Naive thymus-derived CD4-positive, alpha-beta T cell (primary cell): ENCODE results near the gene FRS2. TPM values are rescaled to one million over a fixed set of nuclear protein-coding genes. Genes with fewer than 3 reads are reported as not detected.

Experiments
- ATAC-seq: fragments of 150-1000 bp; cut with Tn5 transposase; 2 replicates; pipeline ENCODE4 v1.10.0; 2021; ENCODE audit warnings: mild to moderate bottlenecking, moderate library complexity
- CTCF ChIA-PET: fragments of 350-600 bp; sonication (Branson Sonifier 250); formaldehyde crosslinking; loops from one replicate; lab custom pipeline; 2021; ENCODE audit warnings: antibody characterized with exemption; lab: Charles Lee
- POLR2A ChIA-PET: fragments of 350-600 bp; sonication (Branson Sonifier 250); formaldehyde crosslinking; loops from one replicate; lab custom pipeline; 2021; ENCODE audit warnings: antibody characterized with exemption, inconsistent platforms; lab: Charles Lee
- DNase-seq, 9 donors: peaks; one replicate each; pipeline versions ENCODE4 v3.0.0 to v3.0.0-alpha.2; 2020 to 2022; ENCODE audit warnings: mixed read lengths in 1 of 9
- H3K27ac ChIP-seq: one replicate; pipeline ENCODE4 v1.7.0; 2013; ENCODE audit warnings: mild to moderate bottlenecking, low read depth, low read length, moderate library complexity
- H3K27me3 ChIP-seq, 2 donors: one replicate each; pipeline ENCODE4 v1.7.0; 2013; ENCODE audit warnings: low read length in 2 of 2, mild to moderate bottlenecking in 2 of 2, moderate library complexity in 2 of 2; ENCODE audit not compliant: control insufficient read depth in 2 of 2, insufficient read depth in 2 of 2
- H3K36me3 ChIP-seq, 3 experiments: 1 replicate in 2 of 3; 2 replicates in 1 of 3; pipeline ENCODE4 v1.7.0; 2013; ENCODE audit warnings: low read length in 3 of 3, mild to moderate bottlenecking in 3 of 3, moderate library complexity in 1 of 3; ENCODE audit not compliant: insufficient read depth in 3 of 3, control insufficient read depth in 2 of 3
- H3K4me1 ChIP-seq, 2 donors: one replicate each; pipeline ENCODE4 v1.7.0; 2013; ENCODE audit warnings: low read length in 2 of 2, mild to moderate bottlenecking in 2 of 2, moderate library complexity in 1 of 2; ENCODE audit not compliant: control insufficient read depth in 2 of 2, insufficient read depth in 2 of 2
- H3K4me3 ChIP-seq: 2 replicates; pipeline ENCODE4 v1.7.0; 2013; ENCODE audit warnings: mild to moderate bottlenecking, low read length
- H3K9me3 ChIP-seq, 3 experiments: 1 replicate in 2 of 3; 2 replicates in 1 of 3; pipeline ENCODE4 v1.7.0; 2013; ENCODE audit warnings: low read length in 3 of 3; ENCODE audit not compliant: control insufficient read depth in 2 of 3
- H3K27ac Mint-ChIP-seq, 9 donors: one replicate each; pipeline ENCODE4 v1.8.0; 2020 to 2022; ENCODE audit warnings: mixed read lengths in 9 of 9, mild to moderate bottlenecking in 8 of 9, moderate library complexity in 5 of 9, inconsistent platforms in 2 of 9
- H3K27me3 Mint-ChIP-seq, 5 donors: one replicate each; pipeline ENCODE4 v1.8.0; 2021 to 2022; ENCODE audit warnings: mixed read lengths in 5 of 5, mild to moderate bottlenecking in 1 of 5
- H3K36me3 Mint-ChIP-seq, 5 donors: one replicate each; pipeline ENCODE4 v1.8.0; 2020 to 2022; ENCODE audit warnings: mixed read lengths in 5 of 5, mild to moderate bottlenecking in 3 of 5, inconsistent platforms in 1 of 5
- H3K4me1 Mint-ChIP-seq, 7 donors: one replicate each; pipeline ENCODE4 v1.8.0; 2020 to 2022; ENCODE audit warnings: mixed read lengths in 7 of 7, mild to moderate bottlenecking in 3 of 7, inconsistent platforms in 1 of 7
- H3K4me3 Mint-ChIP-seq, 10 donors: one replicate each; pipeline ENCODE4 v1.8.0; 2020 to 2022; ENCODE audit warnings: mild to moderate bottlenecking in 10 of 10, mixed read lengths in 10 of 10, moderate library complexity in 6 of 10, inconsistent platforms in 2 of 10
- H3K9me3 Mint-ChIP-seq, 11 donors: one replicate each; pipeline ENCODE4 v1.8.0; 2020 to 2022; ENCODE audit warnings: mixed read lengths in 11 of 11, mild to moderate bottlenecking in 4 of 11, inconsistent platforms in 1 of 11, moderate library complexity in 1 of 11
- intact Hi-C, 2 donors: fragments of 100-400 bp; cut with micrococcal nuclease; formaldehyde crosslinking; loops; one replicate each; pipeline ENCODE4 v1.15.1; 2023
- polyA plus RNA-seq, 2 donors: library from polyadenylated mRNA; unstranded; fragments of 300-500 nt; fragmentation: Illumina TruSeq; gene quantifications; one replicate each; pipeline ENCODE4 v1.2.3, GENCODE V29; 2021
- total RNA-seq, 6 experiments: library from RNA in 5 of 6; stranded (reverse) in 5 of 6; gene quantifications; 1 replicate in 5 of 6; 2 replicates in 1 of 6; pipeline ENCODE4 v1.2.3 and lab custom pipeline; 2021 to 2026

FRS2 gene
- total and polyA plus RNA-seq, 7 experiments from 2014 or later, result 11.0 to 30.1 (median 21.8) TPM

DNA sequence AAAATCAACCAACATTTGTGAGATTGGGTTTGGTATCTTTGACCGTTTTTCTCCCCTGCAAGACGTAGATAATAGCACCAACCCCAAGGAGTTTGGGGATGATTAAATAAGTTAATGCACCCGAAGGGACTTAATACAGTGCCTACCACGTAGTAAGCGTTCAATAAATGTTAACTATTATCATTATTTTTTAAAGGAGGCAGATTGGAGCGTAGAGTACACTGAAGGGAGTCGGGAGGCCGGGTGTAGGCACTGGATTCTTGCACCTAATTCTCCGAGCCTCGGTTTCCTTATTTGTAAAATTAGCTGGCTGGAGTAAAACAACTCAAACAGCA, 367 bp upstream of the FRS2 start:
- POLR2A ChIA-PET, result interaction anchor here (1.2 to 2.2 kb wide), 3 partner anchors 13 to 138 kb away, joined by 3 to 23 read pairs (median 6); no protein-coding TSS in a partner anchor
- intact Hi-C loops, result loop anchor here (1.0 to 5.0 kb wide), 12 partner anchors 100 to 897 kb away; partner anchors contain the start of genes CCT2 (in 2 of the 2), CPSF6 (in 2 of the 2), RAB3IP (in 2 of the 2) and CNOT2 (in 1 of the 2)
- Histone ChIP-seq H3K4me1 (peaks cover 11 to 12% of the 10 kb centered on the region in 2 donors), H3K9me3 (no peaks in the 10 kb centered on the region), H3K27me3 (no peaks in the 10 kb centered on the region), H3K36me3 (peaks cover 0 to 4% (median 0%) of the 10 kb centered on the region in 3 experiments), H3K4me3 (peak overlapping the region; percentile 80), H3K27ac (peak overlapping the region; percentile 94)
- H3K9me3 Mint-ChIP-seq, result no peaks in the 10 kb centered on the region
- ATAC-seq, result no peak
- peaks cover 0 to 5% (median 3%) of the 10 kb centered on the region in 5 donors for H3K36me3 Mint-ChIP-seq
- peak overlapping the region; percentile 91 to 99 (median 97) for H3K27ac Mint-ChIP-seq
- no peaks in the 10 kb centered on the region for H3K27me3 Mint-ChIP-seq
- peaks cover 36 to 54% (median 45%) of the 10 kb centered on the region in 7 donors for H3K4me1 Mint-ChIP-seq
- peak overlapping the region; percentile 91 to 100 (median 96) for H3K4me3 Mint-ChIP-seq
- CTCF ChIA-PET, result no interaction called here
- DNase-seq, result no peak

DNA sequence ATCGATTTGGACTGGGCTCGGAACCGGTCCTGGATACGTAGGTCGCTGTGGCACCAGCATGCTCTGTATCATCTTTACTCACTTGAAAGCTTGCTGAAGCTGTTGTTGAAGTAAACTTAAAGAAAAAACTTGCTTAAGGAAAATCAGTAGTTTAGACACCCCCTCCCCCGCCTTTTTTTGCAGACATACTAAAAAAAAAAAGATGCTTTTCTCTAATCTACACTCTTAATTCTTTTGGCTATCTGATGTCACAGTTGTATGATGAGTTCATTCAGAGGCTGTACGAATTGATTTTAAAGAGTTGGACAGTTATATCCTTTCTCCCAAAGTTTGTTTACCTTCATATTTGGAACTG, 865 bp downstream of the FRS2 start:
- H3K9me3 ChIP-seq, result no peaks in the 10 kb centered on the region
- Mint-ChIP-seq H3K4me3 (peak overlapping the region; percentile 91 to 100 (median 95)), H3K36me3 (peaks cover 0 to 5% (median 3%) of the 10 kb centered on the region in 5 donors), H3K4me1 (peaks cover 42 to 66% (median 58%) of the 10 kb centered on the region in 7 donors), H3K9me3 (no peaks in the 10 kb centered on the region), H3K27me3 (no peaks in the 10 kb centered on the region), H3K27ac (peak overlapping the region; percentile 87 to 97 (median 91))
- H3K4me1 ChIP-seq, result peaks cover 11 to 12% of the 10 kb centered on the region in 2 donors
- H3K4me3 ChIP-seq, result peak overlapping the region; percentile 80
- ATAC-seq, result no peak
- H3K36me3 ChIP-seq, result peaks cover 0 to 4% (median 0%) of the 10 kb centered on the region in 3 experiments
- ChIA-PET CTCF (no interaction called here), POLR2A (interaction anchor here (1.4 to 2.2 kb wide), 2 partner anchors 11 to 139 kb away, joined by 6 to 23 read pairs; no protein-coding TSS in a partner anchor)
- DNase-seq, result peak in 1 of 9 donors; percentile 8
- intact Hi-C loops, result loop anchor here (2.0 to 5.0 kb wide), 5 partner anchors 101 to 896 kb away; partner anchors contain the start of genes CPM (in 1 of the 2) and KCNMB4 (in 1 of the 2)
- H3K27me3 ChIP-seq, result no peaks in the 10 kb centered on the region
- peak overlapping the region; percentile 94 for H3K27ac ChIP-seq

DNA sequence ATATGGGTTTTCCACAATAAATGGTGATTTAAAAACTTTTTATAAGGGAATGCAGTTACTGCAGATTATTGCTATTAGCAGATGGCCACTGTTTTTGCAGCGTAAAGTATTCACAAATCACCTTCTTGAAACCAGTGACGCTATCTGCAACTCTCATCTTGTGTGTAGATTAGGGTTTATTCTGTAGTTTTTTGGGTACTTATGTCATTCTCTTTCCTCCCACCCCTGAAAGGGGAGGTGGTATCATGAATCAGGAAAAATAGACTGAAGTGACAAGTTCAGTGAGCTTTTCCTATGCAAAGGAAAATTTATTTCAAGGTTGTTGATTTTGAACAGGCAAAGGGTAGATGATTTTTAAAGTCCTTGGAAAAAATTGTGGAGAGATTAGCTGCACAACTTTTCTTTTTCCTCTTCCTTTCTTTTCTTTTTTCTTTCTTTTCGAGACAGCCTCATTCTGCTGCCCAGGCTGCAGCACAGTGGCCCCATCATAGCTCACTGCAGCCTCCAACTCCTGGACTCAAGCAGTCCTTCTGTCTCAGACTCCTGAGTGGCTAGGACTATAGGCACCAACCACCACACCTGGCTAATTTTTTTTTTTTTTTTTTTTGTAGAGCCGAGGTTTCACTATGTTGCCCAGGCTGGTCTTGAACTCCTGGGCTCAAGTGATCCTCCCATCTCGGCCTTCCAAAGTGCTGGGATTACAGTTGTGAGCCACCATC, 1.6 kb downstream of the FRS2 start:
- ChIA-PET POLR2A (no interaction called here), CTCF (no interaction called here)
- no peaks in the 10 kb centered on the region for H3K27me3 ChIP-seq
- H3K36me3 ChIP-seq, result peaks cover 0 to 4% (median 0%) of the 10 kb centered on the region in 3 experiments
- peaks cover 11 to 12% of the 10 kb centered on the region in 2 donors for H3K4me1 ChIP-seq
- intact Hi-C loops, result loop anchor here (2.0 to 5.0 kb wide), 5 partner anchors 100 to 895 kb away; partner anchors contain the start of genes CPM (in 1 of the 2) and KCNMB4 (in 1 of the 2)
- H3K9me3 Mint-ChIP-seq, result no peaks in the 10 kb centered on the region
- peak overlapping the region; percentile 80 for H3K4me3 ChIP-seq
- ATAC-seq, result no peak
- no peak for DNase-seq
- no peaks in the 10 kb centered on the region for H3K9me3 ChIP-seq
- H3K27ac ChIP-seq, result no peak overlapping the region
- H3K4me1 Mint-ChIP-seq, result peaks cover 44 to 70% (median 64%) of the 10 kb centered on the region in 7 donors
- H3K27me3 Mint-ChIP-seq, result no peaks in the 10 kb centered on the region
- H3K27ac Mint-ChIP-seq, result peak overlapping the region in 8 of 9 donors; percentile 6 to 97 (median 80)
- peaks cover 0 to 5% (median 3%) of the 10 kb centered on the region in 5 donors for H3K36me3 Mint-ChIP-seq
- H3K4me3 Mint-ChIP-seq, result peak overlapping the region; percentile 63 to 100 (median 94)

DNA sequence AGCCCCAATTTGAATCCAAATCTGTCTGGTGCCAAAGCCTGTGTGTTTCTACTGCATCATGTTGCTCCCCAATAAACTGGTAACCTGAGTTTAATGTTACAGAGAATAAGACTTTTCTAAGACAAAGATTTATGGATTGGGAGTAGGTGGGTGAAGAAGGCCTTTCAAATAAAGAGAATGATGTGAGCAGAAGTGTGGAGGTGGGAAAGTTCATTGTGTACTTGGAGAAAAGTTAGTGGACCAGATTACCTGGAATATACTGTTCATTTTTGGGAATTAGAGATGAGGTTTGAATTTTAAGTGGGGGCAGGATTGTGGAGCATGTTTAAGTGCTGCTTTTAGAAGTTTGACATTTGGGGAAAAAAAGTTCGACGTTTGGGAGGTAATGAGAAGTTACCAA, 3.1 kb downstream of the FRS2 start:
- ChIA-PET CTCF (no interaction called here), POLR2A (no interaction called here)
- Histone ChIP-seq H3K27ac (no peak overlapping the region), H3K9me3 (no peaks in the 10 kb centered on the region), H3K36me3 (peaks cover 0 to 4% (median 0%) of the 10 kb centered on the region in 3 experiments), H3K27me3 (no peaks in the 10 kb centered on the region), H3K4me3 (no peak overlapping the region), H3K4me1 (peaks cover 11 to 12% of the 10 kb centered on the region in 2 donors)
- Mint-ChIP-seq H3K27ac (peak overlapping the region in 3 of 9 donors; percentile 8 to 41 (median 14)), H3K36me3 (peaks cover 0 to 5% (median 3%) of the 10 kb centered on the region in 5 donors), H3K4me1 (peaks cover 41 to 70% (median 64%) of the 10 kb centered on the region in 7 donors), H3K4me3 (peak overlapping the region in 6 of 10 donors; percentile 3 to 92 (median 50)), H3K9me3 (no peaks in the 10 kb centered on the region), H3K27me3 (no peaks in the 10 kb centered on the region)
- DNase-seq, result no peak
- intact Hi-C loops, result loop anchor here in 1 of 2 donors (5.0 kb wide), 2 partner anchors 99 to 316 kb away; no protein-coding TSS in a partner anchor
- ATAC-seq, result no peak

DNA sequence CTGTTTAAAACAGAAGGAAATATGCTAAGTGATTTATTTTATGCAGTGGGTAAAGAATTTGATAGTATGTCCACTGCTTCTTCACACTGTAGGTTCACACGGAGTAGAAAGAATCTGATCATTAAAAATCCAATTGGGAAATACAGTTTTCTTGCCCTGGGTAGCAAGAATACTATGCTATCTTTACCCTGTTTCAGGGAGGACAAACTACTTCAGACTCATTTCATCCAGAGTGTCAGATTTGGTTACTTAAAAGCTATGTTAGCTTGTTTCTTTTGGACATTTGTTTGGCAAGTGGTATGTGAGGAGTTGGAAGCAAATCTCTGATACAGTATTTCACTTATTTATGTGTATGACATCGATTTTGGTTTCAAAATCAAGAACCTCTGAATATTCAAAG, 4.3 kb downstream of the FRS2 start:
- ATAC-seq, result no peak
- H3K9me3 Mint-ChIP-seq, result no peaks in the 10 kb centered on the region
- no peaks in the 10 kb centered on the region for H3K27me3 Mint-ChIP-seq
- peak overlapping the region in 3 of 9 donors; percentile 6 to 23 (median 14) for H3K27ac Mint-ChIP-seq
- ChIA-PET POLR2A (interaction anchor here (1.3 kb wide), 1 partner anchor 110 kb away, joined by 3 read pairs; no protein-coding TSS in a partner anchor), CTCF (no interaction called here)
- H3K4me1 Mint-ChIP-seq, result peaks cover 41 to 78% (median 68%) of the 10 kb centered on the region in 7 donors
- H3K9me3 ChIP-seq, result no peaks in the 10 kb centered on the region
- peaks cover 0 to 5% (median 3%) of the 10 kb centered on the region in 5 donors for H3K36me3 Mint-ChIP-seq
- peaks cover 0 to 4% (median 0%) of the 10 kb centered on the region in 3 experiments for H3K36me3 ChIP-seq
- peaks cover 11 to 12% of the 10 kb centered on the region in 2 donors for H3K4me1 ChIP-seq
- intact Hi-C loops, result loop anchor here in 1 of 2 donors (5.0 kb wide), 2 partner anchors 98 to 317 kb away; no protein-coding TSS in a partner anchor
- H3K4me3 Mint-ChIP-seq, result no peak overlapping the region
- H3K27me3 ChIP-seq, result no peaks in the 10 kb centered on the region
- no peak for DNase-seq
- no peak overlapping the region for H3K27ac ChIP-seq
- no peak overlapping the region for H3K4me3 ChIP-seq

DNA sequence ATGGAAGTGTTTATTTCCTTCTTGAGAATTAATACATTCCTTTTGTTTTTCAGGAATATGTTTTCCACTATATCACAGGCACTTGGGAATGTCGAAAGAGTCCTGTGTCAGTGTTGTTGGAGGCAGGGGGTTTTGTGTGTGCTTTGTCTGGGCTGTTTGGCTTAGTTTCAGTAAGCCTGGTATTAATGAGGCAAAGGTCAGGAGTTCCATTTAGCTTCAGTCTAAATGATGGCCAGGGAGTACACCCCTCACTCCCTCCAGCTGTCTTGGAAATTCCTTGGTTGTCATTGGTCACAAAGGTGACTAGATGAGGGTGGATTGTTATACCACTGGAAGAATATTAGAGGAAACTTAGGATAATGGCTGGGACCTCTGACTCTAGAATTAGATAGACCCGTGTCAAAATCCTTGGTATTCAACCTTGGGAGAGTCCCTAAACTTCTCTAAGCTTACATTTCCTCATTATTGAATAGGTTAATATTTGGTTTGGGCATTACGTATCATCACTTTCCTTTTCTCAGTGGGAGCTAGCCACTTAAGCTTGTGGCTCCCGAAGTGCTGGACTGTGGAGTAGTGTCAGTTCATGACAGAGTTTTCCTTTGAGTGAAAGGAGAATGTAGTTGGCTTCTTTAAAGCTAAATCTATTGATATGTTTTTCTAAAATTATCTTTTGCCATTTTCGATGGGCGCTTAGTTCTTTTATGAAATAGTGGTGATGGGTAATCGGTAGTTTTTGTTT, 5.2 kb downstream of the FRS2 start:
- no peaks in the 10 kb centered on the region for H3K9me3 Mint-ChIP-seq
- no peak overlapping the region for H3K4me3 ChIP-seq
- H3K9me3 ChIP-seq, result no peaks in the 10 kb centered on the region
- ChIA-PET CTCF (no interaction called here), POLR2A (interaction anchor here (0.6 kb wide), 1 partner anchor 143 kb away, joined by 3 read pairs; no protein-coding TSS in a partner anchor)
- peak overlapping the region in 1 of 9 donors; percentile 17 for H3K27ac Mint-ChIP-seq
- ATAC-seq, result no peak
- H3K4me3 Mint-ChIP-seq, result peak overlapping the region in 2 of 10 donors; percentile 5 to 30
- H3K27me3 ChIP-seq, result no peaks in the 10 kb centered on the region
- H3K36me3 ChIP-seq, result peaks cover 0 to 1% (median 0%) of the 10 kb centered on the region in 3 experiments
- intact Hi-C loops, result no loop called here
- H3K27me3 Mint-ChIP-seq, result no peaks in the 10 kb centered on the region
- H3K36me3 Mint-ChIP-seq, result peaks cover 0 to 12% (median 8%) of the 10 kb centered on the region in 5 donors
- H3K4me1 ChIP-seq, result peaks cover 11 to 12% of the 10 kb centered on the region in 2 donors
- H3K4me1 Mint-ChIP-seq, result peaks cover 44 to 80% (median 72%) of the 10 kb centered on the region in 7 donors
- no peak for DNase-seq
- no peak overlapping the region for H3K27ac ChIP-seq
